ENCODE measurements around the gene OR56A1. TPM values are rescaled to one million over a fixed set of nuclear protein-coding genes. Genes with fewer than 3 reads are reported as not detected.

Gene OR56A1
- total RNA-seq, 4 donors from 2014 or later = not detected

- intact Hi-C loops (cut with DNase I) = no loop called here
- H3K27ac ChIP-seq = no peak overlapping the region
- TF ChIP-seq, protein P1, sequence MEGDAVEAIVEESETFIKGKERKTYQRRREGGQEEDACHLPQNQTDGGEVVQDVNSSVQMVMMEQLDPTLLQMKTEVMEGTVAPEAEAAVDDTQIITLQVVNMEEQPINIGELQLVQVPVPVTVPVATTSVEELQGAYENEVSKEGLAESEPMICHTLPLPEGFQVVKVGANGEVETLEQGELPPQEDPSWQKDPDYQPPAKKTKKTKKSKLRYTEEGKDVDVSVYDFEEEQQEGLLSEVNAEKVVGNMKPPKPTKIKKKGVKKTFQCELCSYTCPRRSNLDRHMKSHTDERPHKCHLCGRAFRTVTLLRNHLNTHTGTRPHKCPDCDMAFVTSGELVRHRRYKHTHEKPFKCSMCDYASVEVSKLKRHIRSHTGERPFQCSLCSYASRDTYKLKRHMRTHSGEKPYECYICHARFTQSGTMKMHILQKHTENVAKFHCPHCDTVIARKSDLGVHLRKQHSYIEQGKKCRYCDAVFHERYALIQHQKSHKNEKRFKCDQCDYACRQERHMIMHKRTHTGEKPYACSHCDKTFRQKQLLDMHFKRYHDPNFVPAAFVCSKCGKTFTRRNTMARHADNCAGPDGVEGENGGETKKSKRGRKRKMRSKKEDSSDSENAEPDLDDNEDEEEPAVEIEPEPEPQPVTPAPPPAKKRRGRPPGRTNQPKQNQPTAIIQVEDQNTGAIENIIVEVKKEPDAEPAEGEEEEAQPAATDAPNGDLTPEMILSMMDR (IDR thresholded peaks at IDR 0.05) = no peak
- no peak for TF ChIP-seq POLR2A (IDR thresholded peaks at IDR 0.05)
- H3K36me3 ChIP-seq = no peaks in the 10 kb centered on the region
- H3K4me3 ChIP-seq (replicated peaks in 1 of 3) = no peak overlapping the region
- WGBS, 2 donors = 77 to 84% methylated on average over 5 of the region's 5 CpGs
- H3K9me3 ChIP-seq = no peaks in the 10 kb centered on the region
- no peaks in the 10 kb centered on the region for H3K27me3 ChIP-seq
- DNase-seq = no peak
- no peaks in the 10 kb centered on the region for H3K4me1 ChIP-seq
Observed at GRCh38 chr11:6062691-6063358, 32.3 kb upstream of the OR56A1 start.

DNA sequence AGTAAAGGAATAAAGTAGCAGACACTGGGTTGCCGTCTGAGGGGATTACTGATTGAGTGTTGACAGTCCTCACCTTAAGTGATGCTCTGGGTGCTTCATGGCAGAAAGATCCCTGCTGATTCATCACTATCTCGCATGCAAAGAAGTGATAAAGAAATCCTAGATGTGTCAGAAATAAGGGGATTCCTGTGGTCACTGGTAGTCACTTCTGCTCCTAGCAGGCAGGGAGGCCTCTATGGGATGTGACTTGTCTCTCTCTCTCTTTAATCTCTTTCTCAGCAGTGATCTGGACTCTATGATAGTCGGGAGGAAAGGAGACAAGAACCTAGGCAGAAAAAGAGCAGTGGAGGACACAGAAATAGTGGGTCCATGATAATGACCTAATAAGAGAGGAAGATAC is 30.9 kb upstream of the OR56A1 start:
- TF ChIP-seq, protein P1 (IDR thresholded peaks at IDR 0.05) = no peak
- TF ChIP-seq POLR2A (IDR thresholded peaks at IDR 0.05) = no peak
- H3K36me3 ChIP-seq = no peaks in the 10 kb centered on the region
- no peak overlapping the region for H3K27ac ChIP-seq
- intact Hi-C loops (cut with DNase I) = no loop called here
- no peak for DNase-seq
- no peaks in the 10 kb centered on the region for H3K4me1 ChIP-seq
- no peaks in the 10 kb centered on the region for H3K9me3 ChIP-seq
- WGBS, 2 donors = 58 to 59% methylated on average over 3 of the region's 3 CpGs
- H3K27me3 ChIP-seq = no peaks in the 10 kb centered on the region
- no peak overlapping the region for H3K4me3 ChIP-seq (replicated peaks in 1 of 3)

- H3K36me3 ChIP-seq = no peaks in the 10 kb centered on the region
- DNase-seq = no peak
- 87 to 90% methylated on average over 8 of the region's 8 CpGs for WGBS, 2 donors
- no peaks in the 10 kb centered on the region for H3K4me1 ChIP-seq
- H3K27me3 ChIP-seq = no peaks in the 10 kb centered on the region
- intact Hi-C loops (cut with DNase I) = no loop called here
- H3K9me3 ChIP-seq = no peaks in the 10 kb centered on the region
- no peak overlapping the region for H3K4me3 ChIP-seq (replicated peaks in 1 of 3)
- no peak overlapping the region for H3K27ac ChIP-seq
- TF ChIP-seq, protein P1 (IDR thresholded peaks at IDR 0.05) = no peak
- TF ChIP-seq POLR2A (IDR thresholded peaks at IDR 0.05) = no peak
Observed at GRCh38 chr11:6057452-6057851, 26.9 kb upstream of the OR56A1 start.

DNA sequence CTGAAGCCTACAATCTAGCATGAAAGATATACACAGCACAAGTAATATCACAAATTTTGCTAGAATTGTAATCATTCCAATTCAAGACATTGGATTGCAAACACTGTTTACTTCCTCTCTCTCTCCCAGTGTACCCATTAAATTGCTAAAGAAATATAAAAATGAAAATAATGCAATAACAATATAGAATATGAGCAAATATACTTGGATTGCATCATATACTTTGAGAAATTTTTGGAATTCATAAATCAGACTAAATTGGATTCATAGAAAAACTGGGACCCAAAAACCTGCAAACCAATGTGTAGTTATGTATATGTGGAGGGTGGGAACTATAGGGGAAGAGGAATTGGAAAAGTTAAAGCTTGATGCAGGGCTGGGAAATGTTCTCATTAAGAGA is 25.0 kb upstream of the OR56A1 start:
- intact Hi-C loops (cut with DNase I) = no loop called here
- Histone ChIP-seq H3K36me3 (no peaks in the 10 kb centered on the region), H3K9me3 (no peaks in the 10 kb centered on the region), H3K4me1 (no peaks in the 10 kb centered on the region), H3K4me3 (replicated peaks in 1 of 3) (no peak overlapping the region), H3K27me3 (no peaks in the 10 kb centered on the region), H3K27ac (no peak overlapping the region)
- DNase-seq = no peak
- no peak for TF ChIP-seq POLR2A (IDR thresholded peaks at IDR 0.05)
- TF ChIP-seq, protein P1 (IDR thresholded peaks at IDR 0.05) = no peak

- no peaks in the 10 kb centered on the region for H3K4me1 ChIP-seq
- no peaks in the 10 kb centered on the region for H3K27me3 ChIP-seq
- intact Hi-C loops (cut with DNase I) = no loop called here
- DNase-seq = no peak
- no peaks in the 10 kb centered on the region for H3K36me3 ChIP-seq
- H3K27ac ChIP-seq = no peak overlapping the region
- H3K9me3 ChIP-seq = no peaks in the 10 kb centered on the region
- H3K4me3 ChIP-seq (replicated peaks in 1 of 3) = no peak overlapping the region
- 72 to 73% methylated on average over 3 of the region's 3 CpGs for WGBS, 2 donors
- TF ChIP-seq, protein P1 (IDR thresholded peaks at IDR 0.05) = no peak
- TF ChIP-seq POLR2A (IDR thresholded peaks at IDR 0.05) = no peak
Observed at GRCh38 chr11:6052374-6052773, 21.8 kb upstream of the OR56A1 start.

Data from thyroid gland (tissue), 4 donors.